ENCODE measurements around the gene SYT3. TPM values are rescaled to one million over a fixed set of nuclear protein-coding genes. Genes with fewer than 3 reads are reported as not detected.

Gene SYT3
- polyA plus RNA-seq, 1 donor from 2014 or later = 14.8 TPM

GRCh38 chr19:50661023-50661422 lies 21.3 kb upstream of the SYT3 start:
- Histone ChIP-seq H3K79me2 (replicated peaks; ENCODE audit: insufficient read depth, low read length) (no peaks in the 10 kb centered on the region), H3F3A (ENCODE audit: insufficient read depth, low read length, poor library complexity, severe bottlenecking) (peaks cover 4% of the 10 kb centered on the region), H3K36me3 (ENCODE audit: insufficient read depth, low read length) (no peaks in the 10 kb centered on the region), H3K9me2 (ENCODE audit: insufficient read depth, low read length) (no peaks in the 10 kb centered on the region), H2AFZ (ENCODE audit: low read depth, low read length) (no peak overlapping the region), H3K9me3 (ENCODE audit: low read length) (no peaks in the 10 kb centered on the region), H4K20me1 (ENCODE audit: insufficient read depth) (no peaks in the 10 kb centered on the region), H3K27ac (ENCODE audit: low read length) (no peak overlapping the region), H3K4me2 (ENCODE audit: low read length) (no peak overlapping the region), H3K4me3 (ENCODE audit: low read length) (no peak overlapping the region), H3K27me3 (ENCODE audit: insufficient read depth, low read depth, low read length) (no peaks in the 10 kb centered on the region), H3K9ac (ENCODE audit: low read length) (no peak overlapping the region)
- TF ChIP-seq SMC3 (conservative IDR thresholded peaks at IDR 0.05; ENCODE audit: poor library complexity) (no peak), POLR2AphosphoS5 (IDR thresholded peaks at IDR 0.05) (no peak), MXI1 (conservative IDR thresholded peaks at IDR 0.05; ENCODE audit: poor library complexity, severe bottlenecking) (no peak), RAD21 (conservative IDR thresholded peaks at IDR 0.05) (no peak), CTCF (IDR thresholded peaks at IDR 0.05; ENCODE audit: poor library complexity, severe bottlenecking) (no peak), EP300 (conservative IDR thresholded peaks at IDR 0.05; ENCODE audit: poor library complexity, severe bottlenecking) (no peak), EZH2 (IDR thresholded peaks at IDR 0.05; ENCODE audit: borderline replicate concordance, insufficient read depth, low read length, poor library complexity, severe bottlenecking) (no peak), TAF1 (IDR thresholded peaks at IDR 0.05; ENCODE audit: low read depth) (no peak)
- TF ChIP-seq, protein P1, sequence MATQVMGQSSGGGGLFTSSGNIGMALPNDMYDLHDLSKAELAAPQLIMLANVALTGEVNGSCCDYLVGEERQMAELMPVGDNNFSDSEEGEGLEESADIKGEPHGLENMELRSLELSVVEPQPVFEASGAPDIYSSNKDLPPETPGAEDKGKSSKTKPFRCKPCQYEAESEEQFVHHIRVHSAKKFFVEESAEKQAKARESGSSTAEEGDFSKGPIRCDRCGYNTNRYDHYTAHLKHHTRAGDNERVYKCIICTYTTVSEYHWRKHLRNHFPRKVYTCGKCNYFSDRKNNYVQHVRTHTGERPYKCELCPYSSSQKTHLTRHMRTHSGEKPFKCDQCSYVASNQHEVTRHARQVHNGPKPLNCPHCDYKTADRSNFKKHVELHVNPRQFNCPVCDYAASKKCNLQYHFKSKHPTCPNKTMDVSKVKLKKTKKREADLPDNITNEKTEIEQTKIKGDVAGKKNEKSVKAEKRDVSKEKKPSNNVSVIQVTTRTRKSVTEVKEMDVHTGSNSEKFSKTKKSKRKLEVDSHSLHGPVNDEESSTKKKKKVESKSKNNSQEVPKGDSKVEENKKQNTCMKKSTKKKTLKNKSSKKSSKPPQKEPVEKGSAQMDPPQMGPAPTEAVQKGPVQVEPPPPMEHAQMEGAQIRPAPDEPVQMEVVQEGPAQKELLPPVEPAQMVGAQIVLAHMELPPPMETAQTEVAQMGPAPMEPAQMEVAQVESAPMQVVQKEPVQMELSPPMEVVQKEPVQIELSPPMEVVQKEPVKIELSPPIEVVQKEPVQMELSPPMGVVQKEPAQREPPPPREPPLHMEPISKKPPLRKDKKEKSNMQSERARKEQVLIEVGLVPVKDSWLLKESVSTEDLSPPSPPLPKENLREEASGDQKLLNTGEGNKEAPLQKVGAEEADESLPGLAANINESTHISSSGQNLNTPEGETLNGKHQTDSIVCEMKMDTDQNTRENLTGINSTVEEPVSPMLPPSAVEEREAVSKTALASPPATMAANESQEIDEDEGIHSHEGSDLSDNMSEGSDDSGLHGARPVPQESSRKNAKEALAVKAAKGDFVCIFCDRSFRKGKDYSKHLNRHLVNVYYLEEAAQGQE (IDR thresholded peaks at IDR 0.05; ENCODE audit: borderline replicate concordance) = no peak

DNA sequence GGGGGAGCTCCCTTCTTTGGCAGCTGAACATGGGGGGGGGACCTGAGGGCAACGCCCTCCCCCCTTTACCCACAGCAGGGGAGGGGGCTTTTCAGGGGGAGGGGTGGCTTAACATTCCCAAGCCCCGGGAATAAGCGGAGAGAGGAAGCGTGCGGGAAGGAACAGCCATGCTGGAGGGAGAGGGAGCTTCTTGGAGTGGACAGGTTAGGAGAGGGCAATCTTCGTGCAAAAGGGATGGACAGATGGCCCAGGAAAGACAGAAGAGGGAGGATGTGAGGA lies 20.3 kb upstream of the SYT3 start:
- peak overlapping the region; percentile 88 for H3K9ac ChIP-seq (ENCODE audit: low read length)
- H4K20me1 ChIP-seq (ENCODE audit: insufficient read depth) = no peaks in the 10 kb centered on the region
- no peaks in the 10 kb centered on the region for H3K9me3 ChIP-seq (ENCODE audit: low read length)
- no peak overlapping the region for H3K4me2 ChIP-seq (ENCODE audit: low read length)
- H3K27me3 ChIP-seq (ENCODE audit: insufficient read depth, low read depth, low read length) = no peaks in the 10 kb centered on the region
- TF ChIP-seq, protein P1 (IDR thresholded peaks at IDR 0.05; ENCODE audit: borderline replicate concordance) = peak; percentile 72
- TF ChIP-seq EZH2 (IDR thresholded peaks at IDR 0.05; ENCODE audit: borderline replicate concordance, insufficient read depth, low read length, poor library complexity, severe bottlenecking) (no peak), MXI1 (conservative IDR thresholded peaks at IDR 0.05; ENCODE audit: poor library complexity, severe bottlenecking) (no peak), EP300 (conservative IDR thresholded peaks at IDR 0.05; ENCODE audit: poor library complexity, severe bottlenecking) (no peak), SMC3 (conservative IDR thresholded peaks at IDR 0.05; ENCODE audit: poor library complexity) (no peak)
- H3F3A ChIP-seq (ENCODE audit: insufficient read depth, low read length, poor library complexity, severe bottlenecking) = peaks cover 4% of the 10 kb centered on the region
- H3K27ac ChIP-seq (ENCODE audit: low read length) = peak overlapping the region; percentile 59
- H3K79me2 ChIP-seq (replicated peaks; ENCODE audit: insufficient read depth, low read length) = no peaks in the 10 kb centered on the region
- H3K9me2 ChIP-seq (ENCODE audit: insufficient read depth, low read length) = no peaks in the 10 kb centered on the region
- no peaks in the 10 kb centered on the region for H3K36me3 ChIP-seq (ENCODE audit: insufficient read depth, low read length)
- no peak overlapping the region for H2AFZ ChIP-seq (ENCODE audit: low read depth, low read length)
- peak overlapping the region; percentile 76 for H3K4me3 ChIP-seq (ENCODE audit: low read length)
